Adrenal gland (tissue), 12 donors: Measurements from ENCODE around the gene DAPK2. TPM values are rescaled to one million over a fixed set of nuclear protein-coding genes. Genes with fewer than 3 reads are reported as not detected.

ENCODE experiments used
- DNase-seq, 7 donors: peaks; one replicate each; pipeline ENCODE4 v3.0.0-alpha.2; 2019 to 2020
- H3K27ac ChIP-seq, 5 donors: fragments of 200-600 bp; sonication (generic) in 4 of 5; 1 replicate in 3 of 5; 2 replicates in 2 of 5; pipeline versions ENCODE4 v1.5.1 to v1.8.0; 2016 to 2020; ENCODE audit warnings: mild to moderate bottlenecking in 1 of 5
- H3K27me3 ChIP-seq: fragments of 200-600 bp; 2 replicates; pipeline ENCODE4 v1.8.0; 2021
- H3K36me3 ChIP-seq, 2 donors: fragments of 200-600 bp; replicated peaks in 1 of 2; 1 replicate in 1 of 2; 2 replicates in 1 of 2; pipeline versions ENCODE4 v1.5.1 to v1.8.0; 2018 to 2022
- H3K4me1 ChIP-seq, 2 donors: fragments of 200-600 bp; replicated peaks in 1 of 2; 1 replicate in 1 of 2; 2 replicates in 1 of 2; pipeline versions ENCODE4 v1.5.1 to v1.8.0; 2018 to 2021
- H3K4me3 ChIP-seq, 4 donors: fragments of 200-600 bp; sonication (generic) in 3 of 4; one replicate each; pipeline ENCODE4 v1.5.1; 2016 to 2018
- H3K9me3 ChIP-seq, 3 donors: fragments of 200-600 bp; sonication (generic) in 1 of 3; replicated peaks in 1 of 3; 1 replicate in 2 of 3; 2 replicates in 1 of 3; pipeline versions ENCODE4 v1.5.1 to v1.8.0; 2016 to 2021
- POLR2A ChIP-seq, 2 donors: fragments of 450-650 bp; IDR thresholded peaks; one replicate each; pipeline ENCODE4 v1.6.1; 2017; ENCODE audit warnings: antibody characterized with exemption in 2 of 2, mild to moderate bottlenecking in 2 of 2, moderate library complexity in 1 of 2
- WGBS, 4 donors: extraction: QIAGEN DNeasy Blood & Tissue Kit in 2 of 4; methylation state at CpG; one replicate each; pipeline versions ENCODE4 v1.1.5 to v1.1.7; 2013 to 2017; 5-methylcytosine and 5-hydroxymethylcytosine counted together
- intact Hi-C, 2 donors: fragments of 100-400 bp; cut with DNase I; formaldehyde crosslinking; loops; one replicate each; pipeline versions ENCODE4 v1.14.1 to v1.15.0; 2022 to 2023
- polyA plus RNA-seq, 3 donors: library from polyadenylated mRNA; stranded (reverse); fragments of 200-250 nt in 2 of 3; fragments of 350-450 nt in 1 of 3; fragmentation: Illumina TruSeq in 1 of 3; extraction: RNeasy Lipid Tissue Mini Kit (QIAGEN cat#74804) in 1 of 3; gene quantifications; one replicate each; pipeline ENCODE4 v1.2.3, GENCODE V29; 2013 to 2014
- total RNA-seq, 9 donors: library from RNA; depleted of rRNA in 4 of 9; stranded (reverse); fragments of >200 nt in 4 of 9; fragments of 120-200 nt in 1 of 9; fragmentation: NEBNext Ultra II Directional in 1 of 9; extraction: Animal tissue kit (Norgen Biotek cat#: 25700) in 1 of 9; gene quantifications; one replicate each; pipeline versions ENCODE4 v1.1.0 to v1.2.4, GENCODE V29; 2013 to 2023
- TF ChIP-seq, protein P1 (sequence below), 6 experiments: fragments of 450-650 bp in 4 of 6; fragments of 200-600 bp in 2 of 6; sonication (generic) in 1 of 6; IDR thresholded peaks; 1 replicate in 5 of 6; 2 replicates in 1 of 6; pipeline versions ENCODE4 v1.5.1 to v1.8.0; 2016 to 2021; ENCODE audit warnings: antibody characterized with exemption in 6 of 6, mild to moderate bottlenecking in 2 of 6, moderate library complexity in 1 of 6
- donor health status: healthy with polysubstance abuse.
- donor health status: Bipolar disorder and iron deficiency.
- donor health status: DM: yes; HTN: yes; CAD: no.
- donor health status: DM: no; HTN: no; CAD: no.
- donor health status: DM: no; HTN: no; CAD: no.
- donor health status: DM: yes; HTN: yes; CAD: no.

DAPK2 gene
- total and polyA plus RNA-seq, 12 donors, result 0.97 to 8.7 (median 6.1) TPM

DNA sequence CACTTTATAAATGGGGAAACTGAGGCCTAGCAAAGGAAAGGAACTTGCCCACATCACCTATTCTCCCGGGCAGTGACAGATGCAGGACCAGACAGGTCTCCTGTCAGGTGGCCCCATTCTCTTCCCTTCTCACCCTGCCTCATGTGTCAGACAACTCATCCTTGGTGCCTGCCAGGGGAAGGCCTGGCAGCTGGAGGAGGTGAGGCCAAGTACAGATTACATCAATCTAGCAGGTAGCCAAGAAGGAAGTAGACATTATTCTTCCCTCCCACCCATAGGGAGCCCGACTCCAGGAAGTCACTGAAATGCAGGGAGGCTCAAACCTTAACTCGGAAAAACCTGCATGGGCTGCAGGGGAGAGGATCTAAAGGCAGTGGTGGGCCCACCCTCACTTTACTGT, 39.6 kb downstream of the DAPK2 start:
- no peak for TF ChIP-seq POLR2A (IDR thresholded peaks at IDR 0.05)
- TF ChIP-seq, protein P1, sequence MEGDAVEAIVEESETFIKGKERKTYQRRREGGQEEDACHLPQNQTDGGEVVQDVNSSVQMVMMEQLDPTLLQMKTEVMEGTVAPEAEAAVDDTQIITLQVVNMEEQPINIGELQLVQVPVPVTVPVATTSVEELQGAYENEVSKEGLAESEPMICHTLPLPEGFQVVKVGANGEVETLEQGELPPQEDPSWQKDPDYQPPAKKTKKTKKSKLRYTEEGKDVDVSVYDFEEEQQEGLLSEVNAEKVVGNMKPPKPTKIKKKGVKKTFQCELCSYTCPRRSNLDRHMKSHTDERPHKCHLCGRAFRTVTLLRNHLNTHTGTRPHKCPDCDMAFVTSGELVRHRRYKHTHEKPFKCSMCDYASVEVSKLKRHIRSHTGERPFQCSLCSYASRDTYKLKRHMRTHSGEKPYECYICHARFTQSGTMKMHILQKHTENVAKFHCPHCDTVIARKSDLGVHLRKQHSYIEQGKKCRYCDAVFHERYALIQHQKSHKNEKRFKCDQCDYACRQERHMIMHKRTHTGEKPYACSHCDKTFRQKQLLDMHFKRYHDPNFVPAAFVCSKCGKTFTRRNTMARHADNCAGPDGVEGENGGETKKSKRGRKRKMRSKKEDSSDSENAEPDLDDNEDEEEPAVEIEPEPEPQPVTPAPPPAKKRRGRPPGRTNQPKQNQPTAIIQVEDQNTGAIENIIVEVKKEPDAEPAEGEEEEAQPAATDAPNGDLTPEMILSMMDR (IDR thresholded peaks at IDR 0.05), result no peak
- Histone ChIP-seq H3K27me3 (no peaks in the 10 kb centered on the region), H3K36me3 (no peaks in the 10 kb centered on the region), H3K4me3 (no peak overlapping the region), H3K4me1 (peaks cover 0 to 10% of the 10 kb centered on the region in 2 donors), H3K27ac (no peak overlapping the region), H3K9me3 (no peaks in the 10 kb centered on the region)
- no peak for DNase-seq
- WGBS, 4 donors, result 87 to 97% (median 88%) methylated on average over 3 of the region's 3 CpGs
- intact Hi-C loops, result no loop called here

DNA sequence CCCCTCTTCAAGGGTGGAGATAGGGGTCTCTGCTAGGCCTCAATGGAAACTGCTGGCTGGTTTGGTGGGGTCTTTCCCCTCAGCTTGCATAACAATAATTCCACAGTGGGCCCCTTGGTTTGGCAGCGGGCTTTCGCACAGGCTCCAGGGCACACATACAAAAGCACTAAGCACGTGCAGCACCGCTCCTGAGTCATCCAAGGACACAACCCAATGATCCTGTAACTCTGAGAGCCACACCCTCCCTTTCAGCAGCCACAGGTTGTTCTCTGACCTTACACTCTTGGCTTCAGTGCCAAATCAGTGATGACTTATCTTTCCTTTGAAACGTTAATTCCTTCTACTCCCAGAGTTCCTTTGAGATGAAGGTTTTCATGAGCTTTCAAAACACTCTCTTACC, 41.7 kb downstream of the DAPK2 start:
- peak; percentile 55 to 87 (median 80) for DNase-seq
- Histone ChIP-seq H3K4me3 (no peak overlapping the region), H3K27me3 (no peaks in the 10 kb centered on the region), H3K9me3 (no peaks in the 10 kb centered on the region), H3K27ac (no peak overlapping the region), H3K36me3 (no peaks in the 10 kb centered on the region), H3K4me1 (peaks cover 2 to 12% of the 10 kb centered on the region in 2 donors)
- TF ChIP-seq, protein P1 (IDR thresholded peaks at IDR 0.05), result no peak
- no peak for TF ChIP-seq POLR2A (IDR thresholded peaks at IDR 0.05)
- intact Hi-C loops, result no loop called here
- WGBS, 4 donors, result 25 to 52% (median 34%) methylated on average over 1 to 5 of the region's 5 CpGs

DNA sequence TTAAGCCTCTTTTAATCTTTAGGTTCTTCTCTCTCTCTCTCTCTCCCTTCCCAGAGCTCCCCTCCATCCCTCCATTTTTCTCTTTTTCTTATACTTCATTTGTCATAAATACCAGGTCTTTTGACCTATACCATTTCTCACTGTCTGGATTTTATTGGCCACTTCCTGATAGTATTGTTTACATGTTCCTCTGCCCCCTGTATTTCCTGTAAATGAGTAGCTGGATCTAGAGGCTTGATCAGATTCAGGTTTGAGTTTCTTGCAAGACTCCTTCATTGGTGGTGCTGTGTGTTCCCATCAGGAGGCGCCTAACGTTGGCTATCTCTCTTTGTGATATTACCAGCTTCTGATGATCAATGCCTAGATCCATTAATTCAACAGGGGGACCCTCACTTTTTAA, 42.2 kb downstream of the DAPK2 start:
- H3K4me1 ChIP-seq, result peaks cover 7 to 16% of the 10 kb centered on the region in 2 donors
- intact Hi-C loops, result no loop called here
- H3K27me3 ChIP-seq, result no peaks in the 10 kb centered on the region
- no peaks in the 10 kb centered on the region for H3K36me3 ChIP-seq
- H3K4me3 ChIP-seq, result no peak overlapping the region
- WGBS, 4 donors, result 89 to 95% (median 91%) methylated on average over 2 of the region's 2 CpGs
- DNase-seq, result no peak
- no peak overlapping the region for H3K27ac ChIP-seq
- TF ChIP-seq, protein P1 (IDR thresholded peaks at IDR 0.05), result no peak
- no peak for TF ChIP-seq POLR2A (IDR thresholded peaks at IDR 0.05)
- H3K9me3 ChIP-seq, result no peaks in the 10 kb centered on the region

DNA sequence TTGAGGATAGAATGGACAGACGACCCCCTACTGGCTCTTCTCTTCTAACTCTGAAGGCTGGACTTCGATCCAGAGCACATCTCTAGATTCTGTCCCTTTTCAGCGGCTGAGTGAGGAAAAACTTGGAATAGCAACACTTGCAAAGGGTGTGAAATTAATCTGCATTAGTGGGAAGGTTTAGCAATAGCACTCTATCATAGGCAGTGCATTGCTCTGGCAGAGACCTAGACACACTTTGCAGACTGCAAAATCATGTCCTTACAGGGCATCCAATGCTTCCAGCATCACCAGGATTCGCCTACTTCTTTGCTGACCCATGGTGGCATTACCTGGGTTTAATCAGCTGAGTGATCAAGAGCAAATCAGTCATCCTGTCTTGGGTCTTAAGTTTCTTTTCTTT, 43.1 kb downstream of the DAPK2 start:
- Histone ChIP-seq H3K4me1 (peaks cover 11 to 20% of the 10 kb centered on the region in 2 donors), H3K27me3 (no peaks in the 10 kb centered on the region), H3K36me3 (no peaks in the 10 kb centered on the region), H3K9me3 (no peaks in the 10 kb centered on the region), H3K27ac (no peak overlapping the region), H3K4me3 (no peak overlapping the region)
- TF ChIP-seq, protein P1 (IDR thresholded peaks at IDR 0.05), result no peak
- TF ChIP-seq POLR2A (IDR thresholded peaks at IDR 0.05), result no peak
- intact Hi-C loops, result no loop called here
- no peak for DNase-seq
- WGBS, 4 donors, result 90 to 94% (median 91%) methylated on average over 4 of the region's 4 CpGs
